Stimulated activated CD4-positive, alpha-beta T cell treated with anti-CD3 and anti-CD28 coated beads, Interleukin-4, amount 100 ng/mL, for 4 hours (primary cell): ENCODE data around the gene SLC48A1.
"Not testable (repeated sequence)": the region's sequence is repeated elsewhere in the genome, so short reads cannot be mapped to it uniquely, and the experiment has no call there.

Experiments
- DNase-seq, 2 experiments: peaks; one replicate each; pipeline ENCODE4 v3.0.0-alpha.2; 2020

The SLC48A1 gene

GRCh38 chr12:47813511-47814196 lies 40.6 kb downstream of the SLC48A1 start:
- DNase-seq, result no peak

- no peak for DNase-seq
Measured at GRCh38 chr12:47814539-47815170, 41.6 kb downstream of the SLC48A1 start.

- not testable (repeated sequence) for DNase-seq
Measured at GRCh38 chr12:47815447-47815846, 42.4 kb downstream of the SLC48A1 start.

- no peak for DNase-seq
Measured at GRCh38 chr12:47816403-47817271, 43.6 kb downstream of the SLC48A1 start.

GRCh38 chr12:47817272-47818006 lies 44.4 kb downstream of the SLC48A1 start:
- DNase-seq, result no peak

- no peak for DNase-seq
Measured at GRCh38 chr12:47818007-47818376, 45.0 kb downstream of the SLC48A1 start.

GRCh38 chr12:47818467-47819137 lies 45.6 kb downstream of the SLC48A1 start:
- no peak for DNase-seq

GRCh38 chr12:47819138-47819895 lies 46.3 kb downstream of the SLC48A1 start:
- DNase-seq, result peak in 1 of 2 experiments; percentile 56

- peak; percentile 70 to 75 for DNase-seq
Measured at GRCh38 chr12:47819896-47820630, 47.0 kb downstream of the SLC48A1 start, which contains the start of gene HDAC7. TSS of gene HDAC7 (minus strand) at chr12:47819903. CDS start at chr12:47819785, 118 bp downstream.

GRCh38 chr12:47820631-47821345 lies 47.8 kb downstream of the SLC48A1 start:
- no peak for DNase-seq

- DNase-seq, result no peak
Measured at GRCh38 chr12:47821346-47821706, 48.3 kb downstream of the SLC48A1 start.

GRCh38 chr12:47822401-47822800 lies 49.4 kb downstream of the SLC48A1 start:
- no peak for DNase-seq

- no peak for DNase-seq
Measured at GRCh38 chr12:47822863-47823262, 49.8 kb downstream of the SLC48A1 start.

GRCh38 chr12:47823422-47824086 lies 50.5 kb downstream of the SLC48A1 start:
- no peak for DNase-seq

GRCh38 chr12:47824198-47824597 lies 51.2 kb downstream of the SLC48A1 start:
- DNase-seq, result no peak

- no peak for DNase-seq
Measured at GRCh38 chr12:47824635-47825034, 51.6 kb downstream of the SLC48A1 start.

- DNase-seq, result no peak
Measured at GRCh38 chr12:47825173-47825639, 52.2 kb downstream of the SLC48A1 start.

GRCh38 chr12:47828008-47828975 lies 55.3 kb downstream of the SLC48A1 start:
- no peak for DNase-seq
